ENCODE measurements around the gene UNG. TPM values are rescaled to one million over a fixed set of nuclear protein-coding genes. Genes with fewer than 3 reads are reported as not detected.
"Not testable (repeated sequence)": the region's sequence is repeated elsewhere in the genome, so short reads cannot be mapped to it uniquely, and the experiment has no call there.

The UNG gene
- total RNA-seq (ENCODE audit: unreplicated experiment): 32.4 TPM
- long read RNA-seq, transcript UNG-201 (7 exons, 2,071 nt): minor isoform, 5 of 38 reads
- long read RNA-seq, transcript UNG-202 (6 exons, 2,130 nt): major isoform, 27 of 38 reads
- long read RNA-seq, partial matches to known transcripts: 5 of 38 reads
- long read RNA-seq, other reads (novel, unspliced or antisense): 1 of 38 reads

DNA sequence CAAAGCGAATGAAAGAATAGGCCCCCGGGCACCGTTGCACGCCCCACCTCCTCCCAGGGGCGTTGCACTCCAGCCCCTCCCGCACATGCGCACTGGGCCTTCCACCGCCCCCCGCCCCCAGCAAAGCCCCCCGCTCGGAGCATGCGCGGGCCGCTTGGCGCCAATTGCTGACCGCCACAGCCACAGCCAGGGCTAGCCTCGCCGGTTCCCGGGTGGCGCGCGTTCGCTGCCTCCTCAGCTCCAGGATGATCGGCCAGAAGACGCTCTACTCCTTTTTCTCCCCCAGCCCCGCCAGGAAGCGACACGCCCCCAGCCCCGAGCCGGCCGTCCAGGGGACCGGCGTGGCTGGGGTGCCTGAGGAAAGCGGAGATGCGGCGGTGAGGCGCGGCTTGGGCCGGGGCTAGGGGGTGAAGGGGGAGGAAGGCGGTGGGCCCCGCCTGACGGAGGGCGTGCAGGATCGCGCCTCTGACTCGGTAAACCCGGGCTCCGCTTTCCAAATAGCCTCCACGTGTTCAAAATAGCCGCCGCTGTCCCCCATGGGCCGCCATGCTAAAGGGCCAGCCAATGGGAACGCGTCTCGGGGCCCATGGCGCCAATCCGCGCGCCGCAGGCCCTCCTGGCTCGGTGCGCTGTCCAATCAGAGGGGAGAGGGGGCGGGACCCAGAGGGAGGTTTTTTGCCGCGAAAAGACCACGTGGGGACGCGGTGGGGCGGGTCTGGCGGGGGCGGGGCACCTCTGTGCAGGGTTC is at the start of gene UNG:
TSS of gene UNG (plus strand) at position 163 of the 748 bp plus-strand sequence. CDS start at position 246, 83 bp downstream.
- Mint-ChIP-seq H3K27me3 (ENCODE audit: unreplicated experiment) (peaks cover 2% of the 10 kb centered on the region), H3K4me3 (ENCODE audit: unreplicated experiment) (peak within 1 kb of the TSS; percentile 98), H3K9me3 (ENCODE audit: unreplicated experiment) (peaks cover 5% of the 10 kb centered on the region), H3K27ac (ENCODE audit: unreplicated experiment) (peak within 1 kb of the TSS; percentile 94), H3K36me3 (ENCODE audit: unreplicated experiment) (no peaks in the 10 kb centered on the region), H3K4me1 (ENCODE audit: low read depth, unreplicated experiment) (peaks cover 22% of the 10 kb centered on the region)
- peak; percentile 99 for DNase-seq
- TF ChIP-seq, protein P1, sequence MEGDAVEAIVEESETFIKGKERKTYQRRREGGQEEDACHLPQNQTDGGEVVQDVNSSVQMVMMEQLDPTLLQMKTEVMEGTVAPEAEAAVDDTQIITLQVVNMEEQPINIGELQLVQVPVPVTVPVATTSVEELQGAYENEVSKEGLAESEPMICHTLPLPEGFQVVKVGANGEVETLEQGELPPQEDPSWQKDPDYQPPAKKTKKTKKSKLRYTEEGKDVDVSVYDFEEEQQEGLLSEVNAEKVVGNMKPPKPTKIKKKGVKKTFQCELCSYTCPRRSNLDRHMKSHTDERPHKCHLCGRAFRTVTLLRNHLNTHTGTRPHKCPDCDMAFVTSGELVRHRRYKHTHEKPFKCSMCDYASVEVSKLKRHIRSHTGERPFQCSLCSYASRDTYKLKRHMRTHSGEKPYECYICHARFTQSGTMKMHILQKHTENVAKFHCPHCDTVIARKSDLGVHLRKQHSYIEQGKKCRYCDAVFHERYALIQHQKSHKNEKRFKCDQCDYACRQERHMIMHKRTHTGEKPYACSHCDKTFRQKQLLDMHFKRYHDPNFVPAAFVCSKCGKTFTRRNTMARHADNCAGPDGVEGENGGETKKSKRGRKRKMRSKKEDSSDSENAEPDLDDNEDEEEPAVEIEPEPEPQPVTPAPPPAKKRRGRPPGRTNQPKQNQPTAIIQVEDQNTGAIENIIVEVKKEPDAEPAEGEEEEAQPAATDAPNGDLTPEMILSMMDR (IDR thresholded peaks at IDR 0.05; ENCODE audit: partially characterized antibody, unreplicated experiment): no peak

DNA sequence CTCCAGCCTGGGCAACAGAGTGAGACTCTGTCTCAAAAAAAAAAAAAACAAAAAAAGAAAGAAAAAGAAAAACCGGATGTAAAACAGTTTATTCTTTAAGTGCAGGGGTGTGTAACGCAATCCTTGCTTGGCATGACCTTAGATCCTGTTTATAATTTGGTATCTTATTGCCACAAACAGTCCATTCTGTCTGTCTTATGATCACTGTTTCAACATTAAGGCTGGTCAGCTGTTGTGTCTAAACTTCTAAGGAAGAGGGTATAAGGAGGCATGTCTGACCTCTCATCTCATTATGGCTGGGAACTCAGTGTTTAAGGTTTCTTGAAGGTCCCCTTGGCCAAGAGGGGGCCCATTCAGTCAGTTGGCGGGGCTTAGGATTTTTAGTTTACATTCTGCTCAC is 48.7 kb upstream of the UNG start:
- not testable (repeated sequence) for H3K36me3 Mint-ChIP-seq (ENCODE audit: unreplicated experiment); DNase-seq; H3K4me3 Mint-ChIP-seq (ENCODE audit: unreplicated experiment); H3K4me1 Mint-ChIP-seq (ENCODE audit: low read depth, unreplicated experiment); H3K27ac Mint-ChIP-seq (ENCODE audit: unreplicated experiment); H3K9me3 Mint-ChIP-seq (ENCODE audit: unreplicated experiment); H3K27me3 Mint-ChIP-seq (ENCODE audit: unreplicated experiment)

DNA sequence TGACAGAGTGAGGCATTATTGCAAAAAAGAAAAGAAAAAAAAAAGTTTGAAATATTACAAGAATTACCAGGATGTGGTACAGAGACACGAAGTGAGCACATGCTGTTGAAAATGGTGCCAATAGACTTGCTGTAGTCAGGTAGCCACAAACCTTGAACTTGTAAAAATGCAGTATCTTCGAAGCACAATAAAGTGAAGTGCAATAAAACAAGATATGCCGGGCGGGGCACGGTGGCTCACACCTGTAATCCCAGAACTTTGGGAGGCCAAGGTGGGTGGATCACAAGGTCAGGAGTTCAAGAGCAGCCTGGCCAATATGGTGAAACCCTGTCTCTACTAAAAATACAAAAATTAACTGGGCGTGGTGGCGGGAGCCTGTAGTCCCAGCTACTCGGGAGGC is 47.6 kb upstream of the UNG start:
- not testable (repeated sequence) for H3K27me3 Mint-ChIP-seq (ENCODE audit: unreplicated experiment); DNase-seq; H3K4me3 Mint-ChIP-seq (ENCODE audit: unreplicated experiment); H3K36me3 Mint-ChIP-seq (ENCODE audit: unreplicated experiment); H3K4me1 Mint-ChIP-seq (ENCODE audit: low read depth, unreplicated experiment); H3K27ac Mint-ChIP-seq (ENCODE audit: unreplicated experiment); H3K9me3 Mint-ChIP-seq (ENCODE audit: unreplicated experiment)

DNA sequence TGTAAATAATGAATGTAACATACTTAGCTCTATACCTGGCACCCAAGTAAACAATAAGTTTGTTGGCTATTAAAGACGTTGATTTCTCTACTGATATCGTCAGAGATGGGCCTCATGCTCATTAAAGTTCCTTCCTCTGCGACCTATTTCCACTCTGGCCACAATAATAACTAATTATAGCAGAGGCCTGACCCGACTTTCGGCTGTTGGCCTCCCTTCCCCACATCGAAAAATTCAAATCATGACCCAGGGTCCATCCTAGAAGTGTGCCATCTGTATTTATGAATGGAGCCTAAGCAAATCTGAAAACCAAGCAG is 45.3 kb upstream of the UNG start:
- TF ChIP-seq, protein P1 (IDR thresholded peaks at IDR 0.05; ENCODE audit: partially characterized antibody, unreplicated experiment): no peak
- H3K4me1 Mint-ChIP-seq (ENCODE audit: low read depth, unreplicated experiment): no peaks in the 10 kb centered on the region
- peaks cover 5% of the 10 kb centered on the region for H3K9me3 Mint-ChIP-seq (ENCODE audit: unreplicated experiment)
- no peak overlapping the region for H3K27ac Mint-ChIP-seq (ENCODE audit: unreplicated experiment)
- DNase-seq: no peak
- no peaks in the 10 kb centered on the region for H3K27me3 Mint-ChIP-seq (ENCODE audit: unreplicated experiment)
- H3K36me3 Mint-ChIP-seq (ENCODE audit: unreplicated experiment): no peaks in the 10 kb centered on the region
- H3K4me3 Mint-ChIP-seq (ENCODE audit: unreplicated experiment): peak overlapping the region; percentile 67

DNA sequence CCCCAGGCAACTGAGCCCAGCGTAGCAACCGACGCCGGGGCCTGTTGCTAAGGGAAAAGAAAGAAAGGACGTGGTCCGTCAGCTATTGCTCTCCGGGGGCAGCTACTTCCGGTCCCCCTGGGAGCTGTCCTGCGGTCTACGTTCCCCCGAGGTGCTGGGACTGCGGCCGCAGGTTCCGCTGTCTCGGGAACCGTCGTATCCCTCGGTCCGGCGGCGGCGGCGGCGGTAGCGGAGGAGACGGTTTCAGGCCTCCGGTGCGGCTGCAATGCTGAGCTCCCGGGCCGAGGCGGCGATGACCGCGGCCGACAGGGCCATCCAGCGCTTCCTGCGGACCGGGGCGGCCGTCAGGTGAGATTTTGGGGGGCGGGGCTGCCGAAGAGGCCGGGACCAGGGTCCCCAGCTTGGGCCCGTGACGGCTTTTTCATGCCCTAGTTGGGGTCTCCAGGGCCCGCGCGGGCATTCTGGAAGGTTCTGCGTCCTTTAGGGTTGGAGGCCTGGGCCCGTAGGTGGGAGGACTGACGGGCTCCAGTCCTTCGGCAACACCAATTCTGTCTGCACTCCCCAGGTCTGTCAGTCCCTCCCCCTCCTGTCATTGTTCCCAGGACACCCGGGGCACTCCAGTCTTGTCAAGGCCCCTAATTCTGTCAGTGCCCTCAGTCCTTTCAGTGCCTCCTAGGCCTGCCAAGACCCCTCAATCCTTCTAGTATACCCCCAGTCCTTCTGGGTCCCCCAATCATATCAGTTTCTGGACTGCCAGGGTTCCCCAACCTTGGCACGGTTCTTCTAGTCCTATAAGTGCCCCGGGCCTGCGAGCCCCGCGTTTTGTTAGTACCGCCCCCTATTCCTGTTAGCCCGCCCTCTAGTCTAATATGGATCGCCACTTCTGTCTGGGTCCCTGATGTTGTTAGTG is 44.7 kb upstream of the UNG start, which contains the start of gene USP30:
TSS of gene USP30 (plus strand) at position 163 of the 910 bp plus-strand sequence. CDS start at position 266, 103 bp downstream.
- Mint-ChIP-seq H3K27ac (ENCODE audit: unreplicated experiment) (peak within 1 kb of the TSS; percentile 86), H3K36me3 (ENCODE audit: unreplicated experiment) (no peaks in the 10 kb centered on the region), H3K4me1 (ENCODE audit: low read depth, unreplicated experiment) (no peaks in the 10 kb centered on the region), H3K9me3 (ENCODE audit: unreplicated experiment) (peaks cover 5% of the 10 kb centered on the region), H3K27me3 (ENCODE audit: unreplicated experiment) (no peaks in the 10 kb centered on the region), H3K4me3 (ENCODE audit: unreplicated experiment) (peak within 1 kb of the TSS; percentile 96)
- TF ChIP-seq, protein P1 (IDR thresholded peaks at IDR 0.05; ENCODE audit: partially characterized antibody, unreplicated experiment): no peak
- peak; percentile 88 for DNase-seq
